ENCODE measurements around the gene NEDD8. TPM values are rescaled to one million over a fixed set of nuclear protein-coding genes. Genes with fewer than 3 reads are reported as not detected.

The NEDD8 gene
- total RNA-seq, 8 experiments from 2014 or later: 180 to 362 (median 267) TPM

DNA sequence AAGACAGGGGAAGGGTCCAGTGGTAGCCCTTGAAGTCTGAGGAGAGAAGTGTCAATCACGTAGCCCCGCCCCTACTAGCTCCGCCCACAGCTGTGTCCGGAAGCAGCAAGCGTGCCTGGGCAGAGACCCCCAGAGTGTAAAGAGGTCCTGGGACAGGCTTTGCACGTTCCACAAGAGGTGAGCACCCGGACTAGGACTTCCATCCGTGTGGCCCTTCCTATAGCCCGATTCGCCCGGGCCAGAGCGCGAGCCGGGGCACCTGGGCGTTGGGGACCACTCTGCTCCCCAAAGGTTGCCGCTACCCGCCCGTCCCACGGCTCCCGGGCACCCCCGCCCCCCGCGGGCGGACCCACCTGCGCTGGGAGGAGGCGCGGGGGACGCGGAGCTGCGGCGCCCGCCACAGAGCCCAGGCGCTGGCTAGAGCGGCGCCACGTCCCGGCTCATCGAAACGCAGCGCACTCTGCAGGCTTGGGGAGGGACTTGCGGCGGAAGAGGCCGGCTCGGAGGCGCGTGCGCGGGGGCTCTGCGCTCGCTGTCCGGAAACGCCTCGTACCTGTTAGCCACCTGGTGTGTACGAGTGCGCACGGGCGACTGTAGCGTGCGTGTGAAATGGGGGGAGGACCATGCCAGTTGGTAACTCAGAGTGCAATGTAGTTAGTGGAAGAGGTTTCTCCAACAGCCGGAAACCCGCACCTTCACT lies 39.1 kb upstream of the NEDD8 start, which contains the start of gene RABGGTA:
Gene RABGGTA (minus strand): TSS at position 464 of the 700 bp plus-strand sequence. CDS start 482 bp downstream, outside the sequence.
- peak within 1 kb of the TSS; percentile 95 for H3K27ac ChIP-seq
- in situ Hi-C loops (cut with MboI; ENCODE audit: low pct_unique_long_range_greater_than_20kb in 2 of 9, low sequenced_read_pairs in 9 of 9, unreplicated experiment in 9 of 9): no loop called here
- H3K4me3 ChIP-seq: peak within 1 kb of the TSS; percentile 74 to 95 (median 92)
- H3K4me1 ChIP-seq (replicated peaks in 1 of 2): peaks cover 0 to 2% of the 10 kb centered on the region in 2 donors
- peak; percentile 94 to 98 (median 96) for ATAC-seq (replicated peaks in 6 of 8)
- 0 to 30% (median 0%) methylated on average over 1 to 2 of the region's 61 CpGs; no CpG with 5 or more reads in 7 of the 10 experiments for WGBS, 10 experiments

DNA sequence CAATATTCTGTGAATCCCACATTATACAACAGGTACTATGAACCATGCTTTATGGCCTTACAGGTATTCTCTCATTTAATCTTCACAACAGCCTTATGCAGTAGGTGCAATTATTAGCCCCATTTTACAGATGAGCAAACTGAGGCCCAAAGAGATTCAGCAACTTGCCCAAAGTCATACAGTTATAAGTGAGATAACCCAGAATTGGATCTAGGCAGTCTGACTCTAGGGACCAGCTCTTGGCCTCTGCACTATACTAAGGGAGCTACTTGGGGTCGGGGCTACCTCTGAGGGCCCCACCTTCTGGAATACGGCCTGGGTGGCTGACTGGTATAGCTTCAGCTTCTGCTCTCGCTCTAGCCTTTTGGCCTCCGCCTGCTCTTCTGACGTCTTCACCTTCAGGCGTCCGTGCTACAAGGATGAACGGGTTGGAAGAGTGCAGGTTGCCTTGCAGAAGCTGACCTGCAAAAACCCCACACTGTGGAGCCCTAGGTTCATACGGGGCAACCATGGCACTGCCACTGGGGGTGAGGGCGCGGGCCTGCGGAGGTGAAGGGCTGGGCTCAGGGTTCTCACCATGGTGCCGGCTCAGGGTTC lies 38.5 kb upstream of the NEDD8 start:
- WGBS, 10 experiments: 0 to 50% (median 38%) methylated on average over 2 to 3 of the region's 13 CpGs; no CpG with 5 or more reads in 4 of the 10 experiments
- ATAC-seq (replicated peaks in 6 of 8): no peak
- in situ Hi-C loops (cut with MboI; ENCODE audit: low pct_unique_long_range_greater_than_20kb in 2 of 9, low sequenced_read_pairs in 9 of 9, unreplicated experiment in 9 of 9): no loop called here
- peak overlapping the region; percentile 74 to 95 (median 92) for H3K4me3 ChIP-seq
- H3K27ac ChIP-seq: peak overlapping the region; percentile 95
- peaks cover 0 to 2% of the 10 kb centered on the region in 2 donors for H3K4me1 ChIP-seq (replicated peaks in 1 of 2)

DNA sequence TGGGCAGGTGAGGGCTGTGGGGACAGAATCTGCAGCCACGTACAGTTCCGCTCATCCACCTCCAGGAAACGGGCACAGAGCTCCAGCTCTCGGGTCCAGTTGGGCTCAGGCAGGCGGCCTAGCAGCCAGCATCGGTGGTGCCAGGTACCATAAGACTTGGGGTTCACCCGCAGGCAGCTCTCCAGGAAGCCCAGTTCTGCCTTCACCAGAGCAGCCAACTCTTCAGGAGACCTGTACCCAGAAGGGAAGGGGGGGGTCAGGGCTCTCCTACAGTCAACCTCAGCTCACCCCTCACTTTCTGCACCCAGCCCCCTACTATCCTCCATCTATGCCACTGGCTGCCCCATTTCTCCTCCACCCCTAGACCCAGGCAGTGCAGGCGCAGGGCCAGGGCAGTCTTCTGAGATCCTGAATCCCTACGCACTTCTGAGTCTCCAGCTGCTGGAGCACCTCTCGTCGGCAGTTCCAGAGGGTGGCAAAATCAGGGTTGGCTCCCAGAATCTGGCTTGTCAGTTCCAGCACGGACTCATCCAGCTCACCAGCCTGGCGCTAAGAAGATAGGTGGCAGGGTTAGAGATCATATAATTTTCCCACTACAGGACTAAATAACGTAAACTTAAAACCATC lies 37.9 kb upstream of the NEDD8 start:
- 76 to 100% (median 100%) methylated on average over 1 to 3 of the region's 14 CpGs; no CpG with 5 or more reads in 1 of the 10 experiments for WGBS, 10 experiments
- H3K4me3 ChIP-seq: no peak overlapping the region
- no peak overlapping the region for H3K27ac ChIP-seq
- in situ Hi-C loops (cut with MboI; ENCODE audit: low pct_unique_long_range_greater_than_20kb in 2 of 9, low sequenced_read_pairs in 9 of 9, unreplicated experiment in 9 of 9): no loop called here
- H3K4me1 ChIP-seq (replicated peaks in 1 of 2): peaks cover 0 to 2% of the 10 kb centered on the region in 2 donors
- ATAC-seq (replicated peaks in 6 of 8): no peak

- H3K4me3 ChIP-seq: no peak overlapping the region
- WGBS, 10 experiments: 0 to 100% (median 91%) methylated on average over 1 to 4 of the region's 8 CpGs; no CpG with 5 or more reads in 3 of the 10 experiments
- in situ Hi-C loops (cut with MboI; ENCODE audit: low pct_unique_long_range_greater_than_20kb in 2 of 9, low sequenced_read_pairs in 9 of 9, unreplicated experiment in 9 of 9): no loop called here
- peaks cover 0 to 2% of the 10 kb centered on the region in 2 donors for H3K4me1 ChIP-seq (replicated peaks in 1 of 2)
- no peak overlapping the region for H3K27ac ChIP-seq
- no peak for ATAC-seq (replicated peaks in 6 of 8)
Measured at GRCh38 chr14:24269368-24269767, 37.2 kb upstream of the NEDD8 start.

DNA sequence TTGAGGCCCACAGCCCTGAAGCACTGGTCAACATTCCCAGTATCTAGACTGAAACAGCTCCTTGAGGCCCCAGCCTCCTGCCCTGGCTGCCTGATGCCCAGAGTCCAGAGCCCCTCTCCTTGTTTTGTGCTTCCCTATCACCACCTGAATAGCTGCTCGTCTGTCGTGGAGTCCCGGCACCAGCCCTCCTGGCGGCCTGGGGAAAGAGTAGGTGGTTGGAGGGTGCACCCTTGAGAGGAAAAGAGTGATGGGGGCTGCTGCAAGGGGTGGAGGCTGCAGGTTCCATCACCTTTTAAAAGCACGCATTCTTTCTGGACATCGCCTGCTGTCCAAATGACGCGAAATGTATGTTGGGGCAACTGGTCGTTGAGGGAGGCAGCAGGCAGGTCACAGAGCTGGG lies 36.1 kb upstream of the NEDD8 start:
- Histone ChIP-seq H3K4me3 (no peak overlapping the region), H3K27ac (no peak overlapping the region), H3K4me1 (replicated peaks in 1 of 2) (peaks cover 0 to 2% of the 10 kb centered on the region in 2 donors)
- ATAC-seq (replicated peaks in 6 of 8): no peak
- in situ Hi-C loops (cut with MboI; ENCODE audit: low pct_unique_long_range_greater_than_20kb in 2 of 9, low sequenced_read_pairs in 9 of 9, unreplicated experiment in 9 of 9): no loop called here
- 40 to 78% (median 60%) methylated on average over 1 to 9 of the region's 9 CpGs; no CpG with 5 or more reads in 7 of the 10 experiments for WGBS, 10 experiments

DNA sequence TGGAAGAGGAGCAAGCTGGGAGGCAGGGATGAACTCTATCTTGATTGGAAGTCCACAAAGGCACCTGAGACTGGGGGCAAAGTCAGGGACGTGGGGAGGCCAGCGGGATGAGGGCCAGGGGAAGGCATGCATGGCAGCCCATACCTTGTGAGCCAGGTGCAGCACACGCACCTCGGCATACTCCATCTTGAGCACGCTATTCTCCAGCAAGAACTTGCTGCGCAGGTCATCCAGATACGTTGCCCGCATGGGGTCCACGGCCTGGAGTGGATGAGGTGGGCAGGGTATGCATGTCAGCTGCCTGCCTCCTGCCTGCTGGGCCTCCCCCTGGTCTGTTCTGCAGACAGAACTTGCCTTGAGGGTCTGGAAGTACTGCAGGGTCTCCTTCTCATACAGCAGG lies 35.3 kb upstream of the NEDD8 start:
- peaks cover 0 to 2% of the 10 kb centered on the region in 2 donors for H3K4me1 ChIP-seq (replicated peaks in 1 of 2)
- 60 to 100% (median 90%) methylated on average over 2 to 7 of the region's 9 CpGs; no CpG with 5 or more reads in 4 of the 10 experiments for WGBS, 10 experiments
- no peak for ATAC-seq (replicated peaks in 6 of 8)
- in situ Hi-C loops (cut with MboI; ENCODE audit: low pct_unique_long_range_greater_than_20kb in 2 of 9, low sequenced_read_pairs in 9 of 9, unreplicated experiment in 9 of 9): no loop called here
- no peak overlapping the region for H3K4me3 ChIP-seq
- no peak overlapping the region for H3K27ac ChIP-seq

DNA sequence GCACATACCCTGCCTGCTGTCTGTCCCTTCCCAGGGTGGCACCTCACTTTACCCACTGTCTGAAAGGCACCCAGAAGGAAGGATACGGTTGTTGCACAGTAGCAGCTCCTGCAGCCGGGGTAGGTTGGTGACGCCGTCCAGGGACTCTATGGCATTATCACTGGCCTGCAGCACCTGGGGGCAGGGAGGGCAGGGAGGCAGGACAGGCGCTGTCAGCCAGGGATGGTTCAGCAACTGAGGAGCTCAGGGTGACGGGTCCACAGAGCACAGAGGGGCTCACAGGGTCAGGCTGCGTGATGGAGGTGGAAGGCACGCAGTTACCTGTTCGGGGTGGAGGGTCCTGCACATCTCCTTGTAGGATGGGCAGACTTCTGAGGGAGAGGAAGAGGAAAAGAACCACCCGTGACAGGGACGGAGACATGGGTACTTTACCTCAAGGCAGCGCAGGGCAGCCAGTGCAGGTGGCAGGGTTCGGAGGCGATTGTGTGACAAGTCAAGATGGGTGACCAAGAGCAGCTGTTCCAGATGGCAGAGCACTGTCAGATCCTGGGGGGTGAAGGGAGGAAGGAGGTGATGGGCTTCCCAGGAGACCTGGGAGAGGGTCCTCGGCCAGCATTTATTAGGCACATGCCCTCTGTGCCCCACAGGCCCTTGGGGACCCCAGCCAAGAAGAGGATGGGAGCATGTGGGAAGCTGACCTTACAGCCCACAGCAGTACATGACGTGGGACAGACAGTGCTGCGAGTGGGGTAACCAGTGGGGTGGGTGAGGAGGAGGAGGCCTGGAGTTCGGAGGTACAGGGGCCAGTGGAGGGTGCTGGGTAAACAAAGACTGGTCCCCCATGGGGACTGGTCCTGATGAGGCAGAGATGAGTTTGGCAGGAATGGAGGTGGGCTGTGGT lies 34.4 kb upstream of the NEDD8 start:
- Histone ChIP-seq H3K27ac (no peak overlapping the region), H3K4me3 (no peak overlapping the region), H3K4me1 (replicated peaks in 1 of 2) (no peaks in the 10 kb centered on the region)
- ATAC-seq (replicated peaks in 6 of 8): no peak
- WGBS, 10 experiments: 74 to 100% (median 100%) methylated on average over 1 to 6 of the region's 18 CpGs; no CpG with 5 or more reads in 7 of the 10 experiments
- in situ Hi-C loops (cut with MboI; ENCODE audit: low pct_unique_long_range_greater_than_20kb in 2 of 9, low sequenced_read_pairs in 9 of 9, unreplicated experiment in 9 of 9): no loop called here

DNA sequence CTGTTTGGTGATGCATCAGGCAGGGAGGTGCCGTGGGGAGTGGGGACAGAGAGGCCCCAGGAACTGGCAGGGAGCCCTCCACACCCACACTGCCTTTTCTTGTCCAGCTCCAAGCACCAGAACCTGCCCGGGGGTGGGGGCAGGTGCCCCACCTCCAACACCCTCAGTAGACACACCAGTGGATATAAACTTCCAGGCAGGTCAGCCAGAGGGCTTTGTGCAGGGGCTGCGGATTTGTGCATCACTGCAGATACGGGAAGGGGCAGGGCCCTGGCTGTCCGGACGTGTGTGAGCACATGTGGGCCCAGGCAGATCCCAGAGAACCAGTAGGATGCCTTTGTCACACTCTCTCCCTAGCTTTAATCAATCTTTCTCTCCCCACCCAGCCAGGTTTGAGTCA lies 32.1 kb upstream of the NEDD8 start:
- ATAC-seq (replicated peaks in 6 of 8): peak in 3 of 8 experiments; percentile 61 to 89 (median 85)
- WGBS, 10 experiments: 0 to 33% methylated on average over 1 to 2 of the region's 6 CpGs; no CpG with 5 or more reads in 8 of the 10 experiments
- no peaks in the 10 kb centered on the region for H3K4me1 ChIP-seq (replicated peaks in 1 of 2)
- no peak overlapping the region for H3K27ac ChIP-seq
- in situ Hi-C loops (cut with MboI; ENCODE audit: low pct_unique_long_range_greater_than_20kb in 2 of 9, low sequenced_read_pairs in 9 of 9, unreplicated experiment in 9 of 9): no loop called here
- no peak overlapping the region for H3K4me3 ChIP-seq

GRCh38 chr14:24263848-24264247 lies 31.7 kb upstream of the NEDD8 start:
- no peak overlapping the region for H3K27ac ChIP-seq
- ATAC-seq (replicated peaks in 6 of 8): no peak
- no peaks in the 10 kb centered on the region for H3K4me1 ChIP-seq (replicated peaks in 1 of 2)
- no peak overlapping the region for H3K4me3 ChIP-seq
- WGBS, 10 experiments: 72% methylated on average over 3 of the region's 6 CpGs; no CpG with 5 or more reads in 9 of the 10 experiments
- in situ Hi-C loops (cut with MboI; ENCODE audit: low pct_unique_long_range_greater_than_20kb in 2 of 9, low sequenced_read_pairs in 9 of 9, unreplicated experiment in 9 of 9): no loop called here

DNA sequence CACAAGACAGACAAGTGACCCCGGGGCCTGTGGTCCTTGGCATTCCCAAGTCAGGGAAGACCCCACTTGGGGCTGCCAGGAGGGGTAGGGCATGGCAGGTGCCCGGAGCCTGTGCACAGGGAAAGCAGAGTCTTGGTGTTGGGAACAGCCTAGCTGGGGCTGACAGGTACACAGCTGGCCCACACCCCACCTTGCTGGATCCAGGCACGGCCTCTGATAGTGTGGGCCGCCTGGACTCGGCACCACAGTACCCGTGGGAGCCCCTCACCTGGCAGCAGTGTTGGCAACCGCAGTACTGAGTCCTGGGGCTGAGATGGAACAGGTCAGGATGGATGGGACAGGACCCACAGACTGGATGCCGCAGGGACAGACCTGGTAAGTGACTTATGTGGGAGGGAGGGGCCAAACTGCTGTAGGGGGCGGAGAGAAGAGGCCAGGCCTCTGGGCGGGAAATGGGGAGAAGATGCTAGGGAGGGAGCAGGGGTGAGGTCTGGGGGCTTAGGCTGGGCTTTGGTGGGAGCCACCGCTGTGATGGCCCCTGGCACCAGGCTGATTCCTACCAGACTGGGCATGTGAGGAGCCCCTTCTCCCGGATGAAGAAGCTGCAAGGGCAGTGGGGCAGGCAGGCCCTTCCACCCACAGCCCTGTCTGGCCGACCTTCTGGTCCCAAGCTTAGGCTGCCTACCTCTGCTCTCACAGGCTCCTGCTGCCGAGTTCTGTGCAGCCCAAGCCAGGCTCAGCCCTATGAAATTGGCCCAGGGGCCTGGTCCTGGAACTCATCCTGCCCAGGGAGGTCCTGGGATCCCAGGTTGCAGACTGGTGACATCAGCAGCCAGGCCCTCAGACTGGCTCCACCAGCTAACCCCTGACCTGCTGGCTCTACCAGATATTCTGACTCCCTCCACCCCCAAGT lies 30.9 kb upstream of the NEDD8 start, which contains the start of gene TGM1:
Gene TGM1 (minus strand): TSS at position 357 of the 913 bp plus-strand sequence. CDS start 825 bp downstream, outside the sequence.
- peak in 1 of 8 experiments; percentile 24 for ATAC-seq (replicated peaks in 6 of 8)
- WGBS, 10 experiments: 58 to 83% (median 72%) methylated on average over 1 to 2 of the region's 14 CpGs; no CpG with 5 or more reads in 7 of the 10 experiments
- H3K27ac ChIP-seq: no peak within 1 kb of the TSS
- in situ Hi-C loops (cut with MboI; ENCODE audit: low pct_unique_long_range_greater_than_20kb in 2 of 9, low sequenced_read_pairs in 9 of 9, unreplicated experiment in 9 of 9): no loop called here
- no peaks in the 10 kb centered on the region for H3K4me1 ChIP-seq (replicated peaks in 1 of 2)
- H3K4me3 ChIP-seq: no peak within 1 kb of the TSS

- in situ Hi-C loops (cut with MboI; ENCODE audit: low pct_unique_long_range_greater_than_20kb in 2 of 9, low sequenced_read_pairs in 9 of 9, unreplicated experiment in 9 of 9): no loop called here
- Histone ChIP-seq H3K4me3 (no peak overlapping the region), H3K27ac (no peak overlapping the region), H3K4me1 (replicated peaks in 1 of 2) (no peaks in the 10 kb centered on the region)
- WGBS, 10 experiments: 40 to 100% (median 80%) methylated on average over 1 to 4 of the region's 19 CpGs; no CpG with 5 or more reads in 4 of the 10 experiments
- no peak for ATAC-seq (replicated peaks in 6 of 8)
Measured at GRCh38 chr14:24261969-24262327, 29.8 kb upstream of the NEDD8 start.
